ENCODE data around the gene MBLAC1. TPM values are rescaled to one million over a fixed set of nuclear protein-coding genes. Genes with fewer than 3 reads are reported as not detected.

The MBLAC1 gene
- total RNA-seq, 2 donors from 2014 or later = 3.8 to 4.2 TPM

GRCh38 chr7:100159099-100159623 lies 32.4 kb downstream of the MBLAC1 start:
- H3K27ac Mint-ChIP-seq = peak overlapping the region; percentile 73
- peaks cover 16% of the 10 kb centered on the region for H3K4me1 Mint-ChIP-seq
- H3K36me3 Mint-ChIP-seq (ENCODE audit: low read depth) = peaks cover 34% of the 10 kb centered on the region
- H3K27me3 Mint-ChIP-seq = no peaks in the 10 kb centered on the region
- H3K9me3 Mint-ChIP-seq = no peaks in the 10 kb centered on the region
- no peak for ATAC-seq (replicated peaks)
- H3K4me3 Mint-ChIP-seq = peak overlapping the region; percentile 82

- Mint-ChIP-seq H3K27ac (no peak overlapping the region), H3K36me3 (ENCODE audit: low read depth) (peaks cover 26% of the 10 kb centered on the region), H3K4me1 (peaks cover 16% of the 10 kb centered on the region), H3K27me3 (no peaks in the 10 kb centered on the region), H3K4me3 (peak overlapping the region; percentile 82), H3K9me3 (no peaks in the 10 kb centered on the region)
- no peak for ATAC-seq (replicated peaks)
These were observed 33.3 kb downstream of the MBLAC1 start for GRCh38 chr7:100160067-100160466.

DNA sequence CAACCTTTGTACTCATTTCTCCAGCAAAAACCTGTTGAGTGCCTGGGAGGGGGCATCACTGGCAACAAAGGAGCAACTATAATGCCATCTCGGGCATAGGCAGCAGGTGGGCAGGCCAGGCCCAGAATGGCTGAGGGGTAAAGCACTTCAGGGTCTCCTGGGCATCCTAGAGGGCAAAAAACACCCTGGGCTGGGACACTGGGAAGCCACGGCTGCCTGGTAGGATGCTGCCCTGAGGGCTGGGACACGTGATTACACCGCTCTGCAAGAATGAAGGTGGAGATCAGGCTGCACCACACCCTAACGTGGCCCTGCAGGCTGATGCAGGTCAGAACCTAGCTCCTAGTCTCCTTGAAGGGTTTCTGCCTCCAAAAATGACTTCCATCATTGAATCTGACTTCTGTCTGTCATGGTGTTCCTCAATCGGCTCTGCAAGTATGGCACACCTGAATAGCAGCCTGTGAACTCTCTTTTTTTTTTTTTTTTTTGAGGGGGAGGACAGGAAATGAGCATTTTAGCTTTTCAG lies 36.3 kb downstream of the MBLAC1 start:
- ATAC-seq (replicated peaks) = peak; percentile 27
- Mint-ChIP-seq H3K36me3 (ENCODE audit: low read depth) (no peaks in the 10 kb centered on the region), H3K9me3 (no peaks in the 10 kb centered on the region), H3K4me1 (peaks cover 31% of the 10 kb centered on the region), H3K4me3 (peak overlapping the region; percentile 63), H3K27ac (peak overlapping the region; percentile 63), H3K27me3 (no peaks in the 10 kb centered on the region)

- Mint-ChIP-seq H3K4me3 (peak overlapping the region; percentile 63), H3K9me3 (no peaks in the 10 kb centered on the region), H3K27ac (peak overlapping the region; percentile 63), H3K36me3 (ENCODE audit: low read depth) (no peaks in the 10 kb centered on the region), H3K4me1 (peaks cover 39% of the 10 kb centered on the region), H3K27me3 (no peaks in the 10 kb centered on the region)
- ATAC-seq (replicated peaks) = no peak
These were observed 37.1 kb downstream of the MBLAC1 start for GRCh38 chr7:100163871-100164270.

DNA sequence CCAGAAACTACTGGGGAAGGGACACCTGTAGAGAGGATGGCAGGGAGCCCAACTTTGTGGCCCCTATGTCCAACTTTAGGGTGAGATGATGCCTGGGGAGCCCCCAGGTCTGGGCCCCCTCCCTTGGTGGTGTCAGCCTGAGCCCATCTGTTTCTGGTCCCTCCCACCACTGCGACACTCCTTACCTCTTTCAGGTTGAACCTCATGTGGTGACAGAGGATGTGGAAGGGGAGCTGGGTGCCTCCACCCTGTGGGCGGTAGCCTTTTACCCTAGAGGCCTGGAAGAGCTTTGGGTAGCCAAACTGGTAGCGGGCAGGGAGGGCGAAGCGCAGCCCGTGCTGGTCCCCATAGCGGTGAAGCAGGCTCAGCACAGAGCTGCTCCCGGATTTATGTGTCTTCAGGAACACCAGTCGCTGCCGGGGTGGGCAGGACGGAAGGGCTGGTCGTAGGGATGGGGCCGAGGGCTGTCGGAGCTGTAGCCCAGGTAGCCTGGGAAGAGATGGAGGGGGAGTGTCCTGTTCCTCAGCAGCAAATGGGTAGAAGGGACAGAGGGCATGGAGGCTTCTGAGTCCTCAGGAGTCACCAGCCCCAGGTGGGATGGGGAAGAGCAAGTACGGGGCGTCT lies 39.7 kb downstream of the MBLAC1 start:
- ATAC-seq (replicated peaks) = peak; percentile 62
- peaks cover 46% of the 10 kb centered on the region for H3K4me1 Mint-ChIP-seq
- peaks cover 5% of the 10 kb centered on the region for H3K27me3 Mint-ChIP-seq
- H3K4me3 Mint-ChIP-seq = peak overlapping the region; percentile 92
- no peaks in the 10 kb centered on the region for H3K9me3 Mint-ChIP-seq
- peak overlapping the region; percentile 82 for H3K27ac Mint-ChIP-seq
- H3K36me3 Mint-ChIP-seq (ENCODE audit: low read depth) = no peaks in the 10 kb centered on the region

DNA sequence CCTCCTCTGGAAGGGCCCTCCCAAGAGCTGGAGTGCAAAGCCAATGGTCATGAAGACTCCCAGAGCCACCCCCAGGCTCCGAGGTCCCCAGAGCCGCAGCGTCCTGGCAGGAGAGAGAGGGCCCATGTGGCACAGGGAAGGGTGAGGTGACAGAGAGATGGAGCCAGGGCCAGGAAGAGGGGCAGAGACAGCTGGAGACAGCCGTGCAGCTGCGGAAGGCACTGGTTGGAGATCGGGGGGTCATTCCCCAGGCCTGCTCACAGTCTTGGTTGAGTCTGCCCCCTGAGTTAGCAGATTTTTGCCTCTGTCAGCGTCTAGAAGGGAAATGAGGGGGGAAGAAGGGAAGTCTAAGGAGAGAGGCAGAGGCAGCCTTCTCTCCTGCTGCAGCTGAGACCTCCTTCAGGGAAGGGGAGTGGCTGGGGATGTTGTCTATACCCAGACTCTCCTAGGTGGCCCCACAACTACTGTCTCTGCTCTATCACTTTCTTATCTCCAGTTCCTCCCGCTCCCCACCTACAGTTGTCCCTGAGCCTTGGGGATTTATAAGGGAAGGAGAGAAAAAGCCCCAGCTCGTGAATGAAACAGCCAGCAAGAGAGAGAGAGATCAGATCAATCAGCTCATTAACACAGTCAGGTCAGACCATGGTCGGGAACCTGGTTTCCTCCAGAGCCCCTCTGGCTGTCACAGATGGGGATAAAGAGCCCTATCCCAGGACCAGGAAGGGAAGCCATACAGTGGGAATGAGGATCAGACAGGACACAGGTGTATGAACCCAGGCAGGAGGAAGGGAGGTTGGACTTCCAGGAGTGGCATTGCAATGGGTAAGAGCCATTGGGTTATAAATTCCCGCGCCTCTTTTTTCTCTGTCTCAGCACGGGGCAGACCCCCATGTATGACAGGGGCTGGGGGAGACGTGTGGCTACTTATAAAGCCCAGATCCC lies 40.5 kb downstream of the MBLAC1 start:
- Mint-ChIP-seq H3K4me1 (peaks cover 51% of the 10 kb centered on the region), H3K4me3 (peak overlapping the region; percentile 92), H3K9me3 (no peaks in the 10 kb centered on the region), H3K27me3 (peaks cover 5% of the 10 kb centered on the region), H3K27ac (peak overlapping the region; percentile 82), H3K36me3 (ENCODE audit: low read depth) (no peaks in the 10 kb centered on the region)
- ATAC-seq (replicated peaks) = no peak

- Mint-ChIP-seq H3K4me3 (peak overlapping the region; percentile 92), H3K4me1 (peaks cover 50% of the 10 kb centered on the region), H3K27ac (peak overlapping the region; percentile 82)
These were observed 41.2 kb downstream of the MBLAC1 start for GRCh38 chr7:100167912-100168323.

DNA sequence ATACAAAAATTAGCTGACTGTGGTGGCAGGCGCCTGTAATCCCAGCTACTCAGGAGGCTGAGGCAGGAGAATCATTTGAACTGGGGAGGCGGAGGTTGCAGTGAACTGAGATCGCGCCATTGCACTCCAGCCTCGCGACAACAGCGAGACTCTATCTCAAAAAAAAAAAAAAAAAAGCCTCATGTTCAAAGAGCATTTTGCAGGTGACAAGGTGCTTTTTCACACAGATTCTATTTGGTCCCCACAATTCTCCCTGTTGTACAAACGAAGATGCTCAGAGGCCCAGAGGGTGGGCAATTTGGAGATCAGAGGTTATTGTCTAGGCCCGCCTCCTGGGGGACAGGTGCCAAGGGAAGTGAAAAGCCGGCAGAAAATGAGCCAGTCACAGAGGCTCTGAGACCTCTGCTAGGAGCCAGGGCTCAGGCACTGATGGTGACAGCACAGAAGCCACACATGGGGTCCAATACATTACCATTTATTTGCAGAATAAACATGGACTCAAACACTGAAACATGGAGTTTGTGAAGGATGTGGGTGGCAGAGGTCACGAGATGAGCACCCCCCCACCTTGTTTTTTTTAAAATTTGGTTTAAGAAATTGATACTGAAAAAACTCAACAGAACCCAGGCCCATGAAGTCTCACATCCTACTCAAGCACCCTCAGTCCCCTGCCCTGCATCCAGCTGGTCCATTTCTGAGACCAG lies 42.5 kb downstream of the MBLAC1 start:
- H3K27me3 Mint-ChIP-seq = peaks cover 5% of the 10 kb centered on the region
- no peaks in the 10 kb centered on the region for H3K9me3 Mint-ChIP-seq
- H3K27ac Mint-ChIP-seq = no peak overlapping the region
- ATAC-seq (replicated peaks) = no peak
- H3K4me1 Mint-ChIP-seq = peaks cover 43% of the 10 kb centered on the region
- no peaks in the 10 kb centered on the region for H3K36me3 Mint-ChIP-seq (ENCODE audit: low read depth)
- peak overlapping the region; percentile 92 for H3K4me3 Mint-ChIP-seq

More at GRCh38 chr7:100167912-100168323, 41.2 kb downstream of the MBLAC1 start:
- peak; percentile 10 for ATAC-seq (replicated peaks)
- Mint-ChIP-seq H3K36me3 (ENCODE audit: low read depth) (no peaks in the 10 kb centered on the region), H3K27me3 (peaks cover 5% of the 10 kb centered on the region), H3K9me3 (no peaks in the 10 kb centered on the region)

DNA sequence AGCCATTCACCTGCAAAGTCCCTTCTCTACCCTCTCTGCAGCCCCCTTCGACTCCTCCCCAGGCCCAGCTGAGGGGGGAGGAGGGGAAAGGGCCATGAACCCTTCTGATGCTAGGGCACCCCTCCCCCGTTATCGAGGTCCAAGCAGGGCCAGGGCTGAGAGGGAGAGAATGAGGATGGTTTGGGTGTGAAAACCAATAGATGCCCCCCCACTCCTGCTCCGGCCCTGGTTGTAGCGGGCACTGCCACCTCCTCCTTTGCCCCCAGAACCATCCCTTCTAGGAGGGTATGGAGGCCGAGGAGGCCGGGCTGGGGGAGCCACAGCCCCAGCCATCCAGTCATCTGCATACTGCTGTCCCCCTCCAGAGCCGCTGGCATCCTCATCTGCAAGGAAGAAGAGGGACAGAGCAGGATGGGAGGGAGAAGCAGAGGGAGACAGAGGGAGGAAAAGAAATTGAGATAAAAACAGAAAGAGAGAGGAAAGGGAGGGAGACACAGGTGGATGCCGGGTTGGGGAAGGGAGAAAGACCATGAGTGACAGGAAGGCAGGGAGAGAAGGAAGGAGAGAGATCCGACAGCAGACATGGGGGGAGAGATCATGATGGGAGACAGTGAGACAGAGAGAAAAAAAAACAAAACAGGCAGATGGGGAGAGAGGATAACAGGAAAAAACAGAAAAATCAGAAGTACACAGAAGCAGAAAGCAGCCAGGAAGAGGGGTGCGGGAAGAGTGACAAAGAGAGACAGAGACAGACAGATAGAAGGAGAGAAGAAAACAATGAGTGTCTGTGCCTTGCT lies 43.5 kb downstream of the MBLAC1 start:
- Mint-ChIP-seq H3K36me3 (ENCODE audit: low read depth) (no peaks in the 10 kb centered on the region), H3K9me3 (no peaks in the 10 kb centered on the region), H3K27ac (no peak overlapping the region), H3K4me3 (peak overlapping the region; percentile 92), H3K4me1 (peaks cover 49% of the 10 kb centered on the region), H3K27me3 (peaks cover 5% of the 10 kb centered on the region)
- no peak for ATAC-seq (replicated peaks)

DNA sequence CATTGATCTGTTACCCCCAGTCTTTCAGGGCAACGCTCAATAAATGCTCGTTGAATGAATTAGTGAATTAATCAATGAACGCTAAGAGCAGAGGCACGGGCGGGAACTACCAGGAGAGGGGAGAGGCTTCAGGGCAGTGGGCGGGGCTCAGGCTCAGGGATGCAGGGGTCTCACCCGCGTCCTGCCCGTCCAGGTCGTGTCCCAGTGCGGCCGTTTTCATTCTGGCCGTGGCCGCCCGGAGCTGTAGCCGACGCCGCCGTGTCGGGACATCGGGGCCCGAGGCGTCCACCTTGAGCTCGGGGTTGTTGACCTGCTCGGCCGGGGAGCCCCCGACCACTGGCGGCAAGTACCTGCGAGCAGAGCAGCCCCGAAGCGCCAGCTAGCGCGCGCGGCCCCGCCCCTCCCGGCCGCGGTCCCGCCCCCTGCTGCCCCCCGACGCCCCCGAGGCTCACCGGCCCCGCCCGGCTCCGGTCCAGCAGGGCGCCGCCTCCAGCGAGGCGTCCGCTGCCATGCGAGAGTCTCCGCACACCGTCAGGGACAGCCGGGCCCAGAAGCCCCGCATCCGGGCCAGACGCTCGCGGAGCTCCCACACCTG lies 44.4 kb downstream of the MBLAC1 start:
- peaks cover 49% of the 10 kb centered on the region for H3K4me1 Mint-ChIP-seq
- peak overlapping the region; percentile 92 for H3K4me3 Mint-ChIP-seq

DNA sequence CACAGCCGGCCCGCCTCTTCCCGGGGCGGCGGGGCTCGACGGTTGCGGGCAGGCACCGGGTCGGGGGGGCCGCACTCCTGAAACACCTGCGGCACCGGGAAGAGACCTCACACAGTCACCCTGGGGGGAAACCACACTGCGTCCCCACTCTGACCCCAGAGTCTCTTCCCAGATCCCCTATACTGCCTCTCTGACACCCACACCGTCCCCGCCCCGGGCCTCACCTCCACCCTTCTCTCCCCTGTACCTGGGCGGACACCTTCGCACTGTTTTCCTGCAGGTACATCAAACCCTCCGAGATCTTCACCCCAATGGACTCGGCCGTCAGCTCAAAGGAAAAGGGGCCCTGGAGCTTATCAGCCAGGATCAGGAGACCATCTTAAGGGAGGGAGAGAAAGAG lies 45.1 kb downstream of the MBLAC1 start:
- no peaks in the 10 kb centered on the region for H3K9me3 Mint-ChIP-seq
- peak; percentile 19 for ATAC-seq (replicated peaks)
- H3K27ac Mint-ChIP-seq = no peak overlapping the region
- H3K27me3 Mint-ChIP-seq = peaks cover 5% of the 10 kb centered on the region
- no peaks in the 10 kb centered on the region for H3K36me3 Mint-ChIP-seq (ENCODE audit: low read depth)
- H3K4me3 Mint-ChIP-seq = peak overlapping the region; percentile 70
- peaks cover 42% of the 10 kb centered on the region for H3K4me1 Mint-ChIP-seq

More for the DNA sequence above, 44.4 kb downstream of the MBLAC1 start:
- peak; percentile 48 for ATAC-seq (replicated peaks)
- Mint-ChIP-seq H3K27me3 (peaks cover 5% of the 10 kb centered on the region), H3K27ac (no peak overlapping the region), H3K36me3 (ENCODE audit: low read depth) (no peaks in the 10 kb centered on the region), H3K9me3 (no peaks in the 10 kb centered on the region)

DNA sequence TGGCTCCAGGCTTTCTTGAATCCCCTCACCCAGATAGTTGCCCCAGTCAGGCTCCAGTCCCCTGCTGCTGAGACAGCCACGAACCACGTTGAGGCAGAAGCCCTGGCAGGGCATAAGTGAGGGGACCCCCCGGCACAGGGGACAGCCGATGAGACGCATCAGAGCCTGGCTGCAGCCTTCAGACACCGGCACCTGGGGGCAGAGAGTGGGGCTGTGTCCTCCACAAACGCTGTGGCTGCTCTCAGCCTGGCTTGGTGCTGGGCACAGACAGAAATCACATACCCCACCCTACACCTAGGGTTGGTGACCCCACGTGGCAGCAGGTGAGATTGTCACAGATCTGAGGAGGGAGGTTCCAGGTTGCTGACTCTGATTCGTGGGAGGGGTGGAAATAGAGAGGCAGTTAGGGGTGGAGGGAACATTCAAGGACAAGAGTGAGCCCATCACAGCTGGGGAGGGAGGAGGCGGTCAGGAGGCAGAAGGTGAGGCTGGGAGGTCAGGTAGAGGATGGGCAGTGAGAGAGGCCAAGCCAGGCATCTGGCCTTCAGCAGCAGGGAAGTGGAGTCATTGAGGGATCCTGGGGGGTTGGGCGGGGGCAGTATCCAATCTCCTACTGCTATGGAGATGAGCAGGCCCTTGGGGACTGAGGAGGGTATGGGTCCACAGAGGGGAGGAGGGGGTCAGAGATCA lies 47.2 kb downstream of the MBLAC1 start:
- Mint-ChIP-seq H3K9me3 (no peaks in the 10 kb centered on the region), H3K27me3 (peaks cover 5% of the 10 kb centered on the region), H3K36me3 (ENCODE audit: low read depth) (no peaks in the 10 kb centered on the region), H3K4me3 (no peak overlapping the region), H3K27ac (peak overlapping the region; percentile 37), H3K4me1 (peaks cover 22% of the 10 kb centered on the region)
- no peak for ATAC-seq (replicated peaks)

GRCh38 chr7:100174582-100174981 lies 47.8 kb downstream of the MBLAC1 start:
- Mint-ChIP-seq H3K27me3 (peaks cover 5% of the 10 kb centered on the region), H3K36me3 (ENCODE audit: low read depth) (no peaks in the 10 kb centered on the region), H3K4me1 (peaks cover 22% of the 10 kb centered on the region), H3K27ac (no peak overlapping the region), H3K4me3 (no peak overlapping the region), H3K9me3 (no peaks in the 10 kb centered on the region)
- no peak for ATAC-seq (replicated peaks)

All from activated T-helper 17 cell treated with anti-CD3 and anti-CD28 coated beads, Interleukin-2, amount 50 U/mL, for 72 hours (primary cell).